ENCODE measurements around the gene CKAP4.

CKAP4 gene

DNA sequence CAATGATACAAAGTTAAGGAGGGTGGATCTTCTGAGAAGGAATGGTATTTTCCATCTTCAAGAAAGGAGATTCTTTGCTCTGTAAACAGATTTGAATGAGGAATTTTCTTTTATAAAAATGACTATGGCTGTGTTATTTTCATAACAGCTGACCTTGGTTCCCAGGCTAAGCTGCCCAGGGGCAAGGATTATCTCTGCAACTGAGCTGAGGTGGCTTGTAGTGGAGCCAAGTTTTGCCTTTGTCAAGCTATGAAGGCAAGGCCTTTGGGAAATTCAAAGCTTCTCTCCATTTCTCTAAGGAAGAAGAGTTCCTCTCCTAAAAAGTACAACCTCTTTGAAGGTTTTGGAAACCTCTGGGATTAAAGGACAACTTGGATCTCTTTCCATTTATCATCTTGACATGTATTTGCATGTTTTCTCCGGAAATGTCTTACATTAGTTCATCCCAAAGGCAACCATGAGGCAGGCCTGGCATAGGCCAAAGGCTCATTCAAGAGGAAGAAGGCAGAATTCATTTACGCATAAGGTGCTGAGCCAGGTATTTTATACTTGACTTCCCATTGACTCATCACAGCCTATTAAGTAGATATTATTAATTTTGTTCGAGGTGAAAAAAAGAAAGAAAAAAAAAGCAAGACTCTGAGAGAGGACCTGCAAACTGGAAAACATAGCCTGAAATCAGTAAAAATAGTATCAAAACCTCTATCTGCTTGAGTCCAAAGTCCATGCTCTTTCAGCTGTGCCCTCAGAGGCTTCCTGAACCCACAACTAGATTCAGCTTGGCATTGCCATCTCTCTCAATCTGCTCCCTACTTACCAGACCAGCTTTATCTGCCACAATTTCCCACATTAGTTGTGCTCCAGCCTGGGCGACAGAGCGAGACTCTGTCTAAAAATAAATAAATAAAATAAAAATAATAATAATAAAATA, 24.0 kb upstream of the CKAP4 start:
- no peak for DNase-seq
- Histone ChIP-seq H3K9me3 (no peaks in the 10 kb centered on the region), H3K27me3 (no peaks in the 10 kb centered on the region), H3K4me3 (ENCODE audit: low read depth, low read length) (no peak overlapping the region), H3K36me3 (no peaks in the 10 kb centered on the region), H3K4me1 (no peaks in the 10 kb centered on the region)
- TF ChIP-seq, protein P1, sequence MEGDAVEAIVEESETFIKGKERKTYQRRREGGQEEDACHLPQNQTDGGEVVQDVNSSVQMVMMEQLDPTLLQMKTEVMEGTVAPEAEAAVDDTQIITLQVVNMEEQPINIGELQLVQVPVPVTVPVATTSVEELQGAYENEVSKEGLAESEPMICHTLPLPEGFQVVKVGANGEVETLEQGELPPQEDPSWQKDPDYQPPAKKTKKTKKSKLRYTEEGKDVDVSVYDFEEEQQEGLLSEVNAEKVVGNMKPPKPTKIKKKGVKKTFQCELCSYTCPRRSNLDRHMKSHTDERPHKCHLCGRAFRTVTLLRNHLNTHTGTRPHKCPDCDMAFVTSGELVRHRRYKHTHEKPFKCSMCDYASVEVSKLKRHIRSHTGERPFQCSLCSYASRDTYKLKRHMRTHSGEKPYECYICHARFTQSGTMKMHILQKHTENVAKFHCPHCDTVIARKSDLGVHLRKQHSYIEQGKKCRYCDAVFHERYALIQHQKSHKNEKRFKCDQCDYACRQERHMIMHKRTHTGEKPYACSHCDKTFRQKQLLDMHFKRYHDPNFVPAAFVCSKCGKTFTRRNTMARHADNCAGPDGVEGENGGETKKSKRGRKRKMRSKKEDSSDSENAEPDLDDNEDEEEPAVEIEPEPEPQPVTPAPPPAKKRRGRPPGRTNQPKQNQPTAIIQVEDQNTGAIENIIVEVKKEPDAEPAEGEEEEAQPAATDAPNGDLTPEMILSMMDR (IDR thresholded peaks at IDR 0.05; ENCODE audit: low read depth, low read length) = no peak

DNA sequence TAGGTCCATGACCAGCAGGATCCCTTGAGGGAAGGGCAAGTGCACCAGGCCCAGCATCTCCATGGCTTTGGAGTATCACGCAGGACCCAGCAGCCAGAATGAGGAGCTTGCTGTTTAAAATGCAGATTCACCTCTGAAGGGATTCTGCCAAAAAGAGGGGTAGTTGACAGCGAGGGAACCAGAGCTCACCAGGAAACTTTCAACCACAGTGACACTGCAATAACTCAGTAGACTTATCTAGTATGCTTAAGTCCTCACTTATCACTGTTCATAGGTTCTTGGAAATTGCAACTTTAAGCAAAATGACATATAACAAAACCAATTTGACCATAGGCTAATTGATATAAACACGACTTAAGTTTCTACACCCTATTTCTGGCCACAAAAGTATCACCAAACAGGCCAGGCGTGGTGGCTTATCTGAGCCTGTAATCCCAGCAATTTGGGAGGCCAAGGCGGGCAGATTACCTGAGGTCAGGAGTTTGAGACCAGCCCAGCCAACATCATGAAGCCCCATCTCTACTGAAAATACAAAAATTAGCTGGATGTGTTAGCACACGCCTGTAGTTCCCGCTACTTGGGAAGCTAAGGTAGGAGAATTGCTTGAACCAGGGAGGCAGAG, 21.4 kb upstream of the CKAP4 start:
- no peaks in the 10 kb centered on the region for H3K27me3 ChIP-seq
- H3K36me3 ChIP-seq = no peaks in the 10 kb centered on the region
- H3K4me3 ChIP-seq (ENCODE audit: low read depth, low read length) = no peak overlapping the region
- TF ChIP-seq, protein P1 (IDR thresholded peaks at IDR 0.05; ENCODE audit: low read depth, low read length) = no peak
- no peaks in the 10 kb centered on the region for H3K9me3 ChIP-seq
- no peaks in the 10 kb centered on the region for H3K4me1 ChIP-seq
- no peak for DNase-seq

DNA sequence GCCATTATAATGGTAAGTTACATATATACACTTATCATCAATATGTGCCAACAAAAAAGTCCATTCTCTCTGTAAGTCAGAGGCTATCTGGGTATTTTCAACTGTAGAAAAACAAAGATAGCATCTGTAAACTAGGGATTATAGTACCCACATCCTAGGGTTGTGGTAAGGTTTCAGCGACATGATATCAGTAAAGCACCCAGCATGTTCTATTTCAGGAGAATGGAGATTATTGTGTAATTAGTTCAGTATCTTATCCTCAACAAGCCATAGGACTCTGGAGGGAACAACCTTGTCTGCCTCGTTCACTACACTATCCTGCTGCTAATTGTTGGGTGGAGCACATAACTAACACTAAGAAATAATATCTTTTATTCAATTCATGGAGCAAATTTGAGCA, 19.7 kb upstream of the CKAP4 start:
- Histone ChIP-seq H3K27me3 (no peaks in the 10 kb centered on the region), H3K4me3 (ENCODE audit: low read depth, low read length) (no peak overlapping the region)

DNA sequence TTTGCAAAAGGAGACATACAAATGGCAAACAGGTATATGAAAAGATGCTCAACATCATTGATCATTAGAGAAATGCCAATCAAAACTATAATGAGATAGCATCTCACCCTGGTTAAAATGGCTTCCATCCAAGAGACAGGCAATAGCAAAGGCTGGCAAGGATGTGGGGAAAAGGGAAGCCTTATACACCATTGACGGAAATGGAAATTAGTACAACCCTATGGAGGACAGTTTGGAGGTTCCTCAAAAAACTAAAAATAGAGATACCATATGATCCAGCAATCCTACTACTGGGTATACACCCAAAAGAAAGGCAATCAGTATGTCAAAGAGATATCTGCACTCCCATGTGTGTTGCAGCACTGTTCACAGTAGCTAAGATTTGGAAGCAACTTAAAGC, 17.3 kb upstream of the CKAP4 start:
- DNase-seq = no peak
- Histone ChIP-seq H3K36me3 (no peaks in the 10 kb centered on the region), H3K4me3 (ENCODE audit: low read depth, low read length) (no peak overlapping the region), H3K27me3 (no peaks in the 10 kb centered on the region), H3K9me3 (no peaks in the 10 kb centered on the region), H3K4me1 (no peaks in the 10 kb centered on the region)
- TF ChIP-seq, protein P1 (IDR thresholded peaks at IDR 0.05; ENCODE audit: low read depth, low read length) = no peak

More for the DNA sequence above, 19.7 kb upstream of the CKAP4 start:
- TF ChIP-seq, protein P1 (IDR thresholded peaks at IDR 0.05; ENCODE audit: low read depth, low read length) = no peak
- no peak for DNase-seq
- Histone ChIP-seq H3K36me3 (no peaks in the 10 kb centered on the region), H3K9me3 (no peaks in the 10 kb centered on the region), H3K4me1 (no peaks in the 10 kb centered on the region)

DNA sequence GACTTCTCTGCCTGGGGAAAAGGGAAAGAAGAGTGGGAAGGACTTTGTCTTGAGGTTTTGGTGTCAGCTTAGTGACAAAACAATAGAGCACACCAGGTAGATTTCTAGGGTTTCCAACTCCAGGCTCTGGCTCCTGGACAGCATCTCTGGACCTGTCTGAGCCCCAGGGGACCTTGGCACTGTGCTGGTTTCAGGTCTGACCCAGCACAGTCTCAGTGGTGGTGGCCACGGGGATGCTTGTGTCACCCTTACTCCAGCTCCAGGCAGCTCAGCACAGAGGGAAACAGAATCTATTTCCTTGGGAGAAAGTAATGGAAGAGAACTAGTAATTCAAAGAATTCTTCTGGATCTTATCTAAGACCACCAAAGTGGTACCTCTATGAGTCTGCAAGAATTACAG, 11.1 kb upstream of the CKAP4 start:
- no peaks in the 10 kb centered on the region for H3K9me3 ChIP-seq
- no peaks in the 10 kb centered on the region for H3K36me3 ChIP-seq
- DNase-seq = no peak
- H3K4me3 ChIP-seq (ENCODE audit: low read depth, low read length) = no peak overlapping the region
- TF ChIP-seq, protein P1 (IDR thresholded peaks at IDR 0.05; ENCODE audit: low read depth, low read length) = no peak
- H3K4me1 ChIP-seq = no peaks in the 10 kb centered on the region
- H3K27me3 ChIP-seq = no peaks in the 10 kb centered on the region

DNA sequence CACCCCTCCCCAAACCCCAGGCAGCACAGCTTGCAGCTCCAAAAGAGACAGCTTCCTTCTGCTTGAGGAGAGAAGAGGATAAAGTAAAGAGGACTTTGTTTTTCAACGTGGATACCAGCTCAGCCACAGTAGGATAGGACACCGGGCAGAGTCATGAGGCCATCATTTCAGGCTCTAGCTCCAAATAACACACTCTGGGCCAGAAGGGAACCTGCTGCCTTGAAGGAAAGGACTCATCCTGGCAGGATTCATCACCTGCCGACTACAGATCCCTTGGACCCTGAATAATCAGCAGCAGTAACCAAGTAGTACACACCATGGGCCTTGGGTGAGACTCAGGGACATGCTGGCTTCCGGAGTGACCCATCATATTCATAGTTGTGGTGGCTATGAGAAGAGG, 10.4 kb upstream of the CKAP4 start:
- Histone ChIP-seq H3K27me3 (no peaks in the 10 kb centered on the region), H3K4me1 (no peaks in the 10 kb centered on the region), H3K4me3 (ENCODE audit: low read depth, low read length) (no peak overlapping the region), H3K9me3 (no peaks in the 10 kb centered on the region), H3K36me3 (no peaks in the 10 kb centered on the region)
- TF ChIP-seq, protein P1 (IDR thresholded peaks at IDR 0.05; ENCODE audit: low read depth, low read length) = no peak
- no peak for DNase-seq

All from BE2C (cell line).